ENCODE results near the gene ACOT11. TPM values are rescaled to one million over a fixed set of nuclear protein-coding genes. Genes with fewer than 3 reads are reported as not detected.
A peak's percentile ranks its signal among the peaks of the same experiment; 100 is the strongest.

Gene ACOT11
- total RNA-seq, 1 experiment from 2014 or later, result 4.3 TPM

- no peak for DNase-seq
- H3K36me3 ChIP-seq, result no peaks in the 10 kb centered on the region
- no peaks in the 10 kb centered on the region for H3K27me3 ChIP-seq
- H3K4me1 ChIP-seq, result no peaks in the 10 kb centered on the region; the same call in 1 of the 2 replicates
- H3K9me3 ChIP-seq (replicated peaks), result no peaks in the 10 kb centered on the region
- no peak overlapping the region for H3K4me3 ChIP-seq
- H3K27ac ChIP-seq, result no peak overlapping the region
These were observed 18.6 kb downstream of the ACOT11 start for GRCh38 chr1:54566438-54567141.

- no peak overlapping the region for H3K27ac ChIP-seq
- no peaks in the 10 kb centered on the region for H3K9me3 ChIP-seq (replicated peaks)
- no peaks in the 10 kb centered on the region for H3K27me3 ChIP-seq
- DNase-seq, result no peak
- H3K36me3 ChIP-seq, result no peaks in the 10 kb centered on the region
- no peaks in the 10 kb centered on the region; the same call in 1 of the 2 replicates for H3K4me1 ChIP-seq
- H3K4me3 ChIP-seq, result no peak overlapping the region
These were observed 19.9 kb downstream of the ACOT11 start for GRCh38 chr1:54567961-54568360.

GRCh38 chr1:54569339-54569738 is 21.3 kb downstream of the ACOT11 start:
- H3K27me3 ChIP-seq, result no peaks in the 10 kb centered on the region
- H3K9me3 ChIP-seq (replicated peaks), result no peaks in the 10 kb centered on the region
- H3K4me1 ChIP-seq, result no peaks in the 10 kb centered on the region; the same call in 1 of the 2 replicates
- no peak overlapping the region for H3K4me3 ChIP-seq
- no peak overlapping the region for H3K27ac ChIP-seq
- H3K36me3 ChIP-seq, result no peaks in the 10 kb centered on the region
- no peak for DNase-seq

GRCh38 chr1:54570161-54570560 is 22.1 kb downstream of the ACOT11 start:
- Histone ChIP-seq H3K36me3 (no peaks in the 10 kb centered on the region), H3K4me3 (no peak overlapping the region), H3K27me3 (no peaks in the 10 kb centered on the region), H3K9me3 (replicated peaks) (no peaks in the 10 kb centered on the region), H3K4me1 (no peaks in the 10 kb centered on the region; the same call in 1 of the 2 replicates), H3K27ac (no peak overlapping the region)
- DNase-seq, result no peak

GRCh38 chr1:54571326-54571725 is 23.3 kb downstream of the ACOT11 start:
- no peak for DNase-seq
- Histone ChIP-seq H3K27me3 (no peaks in the 10 kb centered on the region), H3K4me1 (no peaks in the 10 kb centered on the region; the same call in 1 of the 2 replicates), H3K36me3 (no peaks in the 10 kb centered on the region), H3K27ac (no peak overlapping the region), H3K4me3 (no peak overlapping the region), H3K9me3 (replicated peaks) (no peaks in the 10 kb centered on the region)

- Histone ChIP-seq H3K27ac (no peak overlapping the region), H3K9me3 (replicated peaks) (no peaks in the 10 kb centered on the region), H3K27me3 (no peaks in the 10 kb centered on the region), H3K4me1 (no peaks in the 10 kb centered on the region; the same call in 1 of the 2 replicates), H3K36me3 (no peaks in the 10 kb centered on the region), H3K4me3 (no peak overlapping the region)
- no peak for DNase-seq
These were observed 23.9 kb downstream of the ACOT11 start for GRCh38 chr1:54571803-54572541.

GRCh38 chr1:54572542-54572850 is 24.5 kb downstream of the ACOT11 start:
- no peaks in the 10 kb centered on the region for H3K27me3 ChIP-seq
- peaks cover under 1% of the 10 kb centered on the region; the same call in 1 of the 2 replicates for H3K4me1 ChIP-seq
- no peak overlapping the region for H3K27ac ChIP-seq
- no peaks in the 10 kb centered on the region for H3K36me3 ChIP-seq
- no peak overlapping the region for H3K4me3 ChIP-seq
- DNase-seq, result no peak
- H3K9me3 ChIP-seq (replicated peaks), result no peaks in the 10 kb centered on the region

- Histone ChIP-seq H3K4me1 (peaks cover 10% of the 10 kb centered on the region; the same call in 1 of the 2 replicates), H3K4me3 (no peak overlapping the region), H3K27ac (no peak overlapping the region), H3K36me3 (no peaks in the 10 kb centered on the region), H3K27me3 (no peaks in the 10 kb centered on the region), H3K9me3 (replicated peaks) (no peaks in the 10 kb centered on the region)
- DNase-seq, result no peak
These were observed 26.2 kb downstream of the ACOT11 start for GRCh38 chr1:54574158-54574778.

GRCh38 chr1:54575161-54575560 is 27.1 kb downstream of the ACOT11 start:
- H3K4me1 ChIP-seq, result peaks cover 14% of the 10 kb centered on the region; the same call in 1 of the 2 replicates
- DNase-seq, result no peak
- H3K36me3 ChIP-seq, result no peaks in the 10 kb centered on the region
- no peaks in the 10 kb centered on the region for H3K27me3 ChIP-seq
- H3K9me3 ChIP-seq (replicated peaks), result no peaks in the 10 kb centered on the region
- H3K4me3 ChIP-seq, result no peak overlapping the region
- H3K27ac ChIP-seq, result no peak overlapping the region

GRCh38 chr1:54575605-54576290 is 27.7 kb downstream of the ACOT11 start:
- H3K36me3 ChIP-seq, result no peaks in the 10 kb centered on the region
- no peak overlapping the region for H3K4me3 ChIP-seq
- DNase-seq, result no peak
- H3K27ac ChIP-seq, result no peak overlapping the region
- no peaks in the 10 kb centered on the region for H3K9me3 ChIP-seq (replicated peaks)
- peaks cover 14% of the 10 kb centered on the region; the same call in 1 of the 2 replicates for H3K4me1 ChIP-seq
- no peaks in the 10 kb centered on the region for H3K27me3 ChIP-seq

GRCh38 chr1:54577612-54578011 is 29.6 kb downstream of the ACOT11 start:
- H3K9me3 ChIP-seq (replicated peaks), result no peaks in the 10 kb centered on the region
- H3K4me3 ChIP-seq, result no peak overlapping the region
- peak; percentile 61 to 68 for DNase-seq
- H3K36me3 ChIP-seq, result no peaks in the 10 kb centered on the region
- H3K27ac ChIP-seq, result no peak overlapping the region
- peaks cover 18% of the 10 kb centered on the region for H3K4me1 ChIP-seq
- H3K27me3 ChIP-seq, result no peaks in the 10 kb centered on the region

GRCh38 chr1:54579337-54579781 is 31.3 kb downstream of the ACOT11 start:
- no peak overlapping the region for H3K4me3 ChIP-seq
- H3K9me3 ChIP-seq (replicated peaks), result no peaks in the 10 kb centered on the region
- no peaks in the 10 kb centered on the region for H3K36me3 ChIP-seq
- no peak overlapping the region for H3K27ac ChIP-seq
- H3K27me3 ChIP-seq, result no peaks in the 10 kb centered on the region
- DNase-seq, result peak in 1 of 2 experiments; percentile 47
- H3K4me1 ChIP-seq, result peaks cover 34% of the 10 kb centered on the region

- Histone ChIP-seq H3K27ac (no peak overlapping the region), H3K9me3 (replicated peaks) (no peaks in the 10 kb centered on the region), H3K4me1 (peaks cover 38% of the 10 kb centered on the region), H3K4me3 (no peak overlapping the region), H3K36me3 (no peaks in the 10 kb centered on the region), H3K27me3 (no peaks in the 10 kb centered on the region)
- no peak for DNase-seq
These were observed 33.0 kb downstream of the ACOT11 start for GRCh38 chr1:54580856-54581550.

GRCh38 chr1:54581621-54582035 is 33.6 kb downstream of the ACOT11 start:
- DNase-seq, result peak; percentile 56 to 69
- H3K4me3 ChIP-seq, result no peak overlapping the region
- no peaks in the 10 kb centered on the region for H3K27me3 ChIP-seq
- H3K9me3 ChIP-seq (replicated peaks), result no peaks in the 10 kb centered on the region
- no peaks in the 10 kb centered on the region for H3K36me3 ChIP-seq
- peaks cover 38% of the 10 kb centered on the region for H3K4me1 ChIP-seq
- no peak overlapping the region for H3K27ac ChIP-seq
